Tibial nerve (tissue), 4 donors: Measurements from ENCODE around the gene TMEM183A. TPM values are rescaled to one million over a fixed set of nuclear protein-coding genes. Genes with fewer than 3 reads are reported as not detected.

Source experiments
- DNase-seq, 2 donors: peaks; one replicate each; pipeline ENCODE4 v3.0.0-alpha.2; 2019; ENCODE audit warnings: low spot score in 2 of 2
- H3K27ac ChIP-seq, 4 donors: fragments of 200-600 bp; sonication (generic) in 3 of 4; one replicate each; pipeline ENCODE4 v1.5.1; 2017 to 2019; ENCODE audit warnings: mild to moderate bottlenecking in 1 of 4
- H3K27me3 ChIP-seq, 2 donors: fragments of 200-600 bp; sonication (generic) in 1 of 2; one replicate each; pipeline versions ENCODE4 v1.5.1 to v1.6.0; 2017 to 2019
- H3K36me3 ChIP-seq, 3 donors: fragments of 200-600 bp; sonication (generic); one replicate each; pipeline ENCODE4 v1.5.1; 2018 to 2019
- H3K4me1 ChIP-seq, 4 donors: fragments of 200-600 bp; sonication (generic) in 3 of 4; one replicate each; pipeline ENCODE4 v1.5.1; 2017 to 2019
- H3K4me3 ChIP-seq, 4 donors: fragments of 200-600 bp; sonication (generic) in 3 of 4; one replicate each; pipeline ENCODE4 v1.5.1; 2017 to 2019; ENCODE audit warnings: mild to moderate bottlenecking in 1 of 4, moderate library complexity in 1 of 4
- H3K9me3 ChIP-seq, 4 donors: fragments of 200-600 bp; sonication (generic) in 3 of 4; one replicate each; pipeline ENCODE4 v1.5.1; 2017 to 2019
- CTCF ChIP-seq, 5 experiments: fragments of 200-600 bp in 3 of 5; fragments of 450-650 bp in 2 of 5; sonication (generic) in 3 of 5; IDR thresholded peaks; one replicate each; pipeline ENCODE4 v1.5.1; 2016 to 2019; ENCODE audit warnings: antibody characterized with exemption in 5 of 5, mild to moderate bottlenecking in 3 of 5, moderate library complexity in 2 of 5
- EP300 ChIP-seq, 2 donors: sonication (generic); formaldehyde crosslinking; IDR thresholded peaks; one replicate each; pipeline ENCODE4 v1.6.1; 2017; ENCODE audit warnings: antibody characterized with exemption in 2 of 2, mild to moderate bottlenecking in 1 of 2
- POLR2A ChIP-seq, 2 donors: fragments of 450-650 bp; IDR thresholded peaks; one replicate each; pipeline ENCODE4 v1.6.1; 2017; ENCODE audit warnings: antibody characterized with exemption in 2 of 2, mild to moderate bottlenecking in 2 of 2, moderate library complexity in 2 of 2
- WGBS, 2 donors: methylation state at CpG; one replicate each; pipeline ENCODE4 v1.1.5; 2018; 5-methylcytosine and 5-hydroxymethylcytosine counted together
- total RNA-seq, 4 donors: library from RNA; depleted of rRNA; stranded (reverse); fragments of >200 nt; gene quantifications; one replicate each; pipeline ENCODE4 v1.1.0, GENCODE V29; 2016

The TMEM183A gene
- total RNA-seq, 4 donors from 2014 or later: 64.3 to 80.6 (median 74.7) TPM

- Histone ChIP-seq H3K27ac (no peak overlapping the region), H3K27me3 (no peaks in the 10 kb centered on the region), H3K9me3 (no peaks in the 10 kb centered on the region), H3K4me3 (no peak overlapping the region), H3K36me3 (no peaks in the 10 kb centered on the region), H3K4me1 (peaks cover 0 to 10% (median 0%) of the 10 kb centered on the region in 4 donors)
- TF ChIP-seq EP300 (IDR thresholded peaks at IDR 0.05): no peak
- no peak for TF ChIP-seq CTCF (IDR thresholded peaks at IDR 0.05)
- no peak for TF ChIP-seq POLR2A (IDR thresholded peaks at IDR 0.05)
- no peak for DNase-seq
- 65 to 72% methylated on average over 8 of the region's 8 CpGs for WGBS, 2 donors
These were observed 56.1 kb downstream of the TMEM183A start for GRCh38 chr1:203063287-203063686.

GRCh38 chr1:203065191-203065590, 58.0 kb downstream of the TMEM183A start:
- peaks cover 0 to 16% (median 2%) of the 10 kb centered on the region in 4 donors for H3K4me1 ChIP-seq
- no peak overlapping the region for H3K27ac ChIP-seq
- 80 to 84% methylated on average over 7 of the region's 7 CpGs for WGBS, 2 donors
- H3K27me3 ChIP-seq: no peaks in the 10 kb centered on the region
- TF ChIP-seq EP300 (IDR thresholded peaks at IDR 0.05) (no peak), CTCF (IDR thresholded peaks at IDR 0.05) (no peak), POLR2A (IDR thresholded peaks at IDR 0.05) (no peak)
- no peak overlapping the region for H3K4me3 ChIP-seq
- no peaks in the 10 kb centered on the region for H3K9me3 ChIP-seq
- no peaks in the 10 kb centered on the region for H3K36me3 ChIP-seq
- no peak for DNase-seq

GRCh38 chr1:203065986-203066385, 58.8 kb downstream of the TMEM183A start:
- H3K36me3 ChIP-seq: no peaks in the 10 kb centered on the region
- 49 to 91% methylated on average over 2 of the region's 2 CpGs for WGBS, 2 donors
- H3K9me3 ChIP-seq: no peaks in the 10 kb centered on the region
- H3K27me3 ChIP-seq: no peaks in the 10 kb centered on the region
- H3K4me1 ChIP-seq: peaks cover 0 to 16% (median 2%) of the 10 kb centered on the region in 4 donors
- no peak overlapping the region for H3K4me3 ChIP-seq
- TF ChIP-seq EP300 (IDR thresholded peaks at IDR 0.05): no peak
- TF ChIP-seq CTCF (IDR thresholded peaks at IDR 0.05): no peak
- no peak for TF ChIP-seq POLR2A (IDR thresholded peaks at IDR 0.05)
- no peak for DNase-seq
- H3K27ac ChIP-seq: no peak overlapping the region

GRCh38 chr1:203066965-203067364, 59.8 kb downstream of the TMEM183A start:
- 91 to 95% methylated on average over 3 of the region's 3 CpGs for WGBS, 2 donors
- no peaks in the 10 kb centered on the region for H3K36me3 ChIP-seq
- H3K27ac ChIP-seq: no peak overlapping the region

More at GRCh38 chr1:203066965-203067364, 59.8 kb downstream of the TMEM183A start:
- TF ChIP-seq POLR2A (IDR thresholded peaks at IDR 0.05) (no peak), EP300 (IDR thresholded peaks at IDR 0.05) (no peak), CTCF (IDR thresholded peaks at IDR 0.05) (no peak)
- H3K27me3 ChIP-seq: no peaks in the 10 kb centered on the region
- no peak for DNase-seq
- H3K4me1 ChIP-seq: peaks cover 0 to 16% (median 2%) of the 10 kb centered on the region in 4 donors
- no peaks in the 10 kb centered on the region for H3K9me3 ChIP-seq
- no peak overlapping the region for H3K4me3 ChIP-seq
